Epithelial cell of proximal tubule (primary cell): ENCODE results near the gene GPR17. TPM values are rescaled to one million over a fixed set of nuclear protein-coding genes. Genes with fewer than 3 reads are reported as not detected.

Experiments
- DNase-seq: peaks from one replicate; pipeline ENCODE4 v3.0.0-alpha.2; 2011; ENCODE audit warnings: low read depth
- H3K4me3 ChIP-seq: 2 replicates; pipeline ENCODE4 v1.5.1; 2011; ENCODE audit warnings: low read depth, mild to moderate bottlenecking, low read length
- CTCF ChIP-seq: conservative IDR thresholded peaks from 2 replicates; pipeline ENCODE4 v1.5.1; 2012; ENCODE audit warnings: low read depth, mild to moderate bottlenecking, low read length
- total RNA-seq: library from RNA; depleted of rRNA; stranded (reverse); fragments of >200 nt; gene quantifications from 2 replicates; pipeline ENCODE4 v1.2.3, GENCODE V29; 2015

GPR17 gene
- total RNA-seq, 1 donor from 2014 or later, result not detected

- no peak for TF ChIP-seq CTCF
- no peak for DNase-seq
Observed at GRCh38 chr2:127661949-127662510, 16.1 kb downstream of the GPR17 start.

GRCh38 chr2:127662937-127663565 lies 17.1 kb downstream of the GPR17 start:
- H3K4me3 ChIP-seq, result no peak overlapping the region
- DNase-seq, result no peak
- no peak for TF ChIP-seq CTCF

More at GRCh38 chr2:127661949-127662510, 16.1 kb downstream of the GPR17 start:
- H3K4me3 ChIP-seq, result no peak overlapping the region

GRCh38 chr2:127663566-127664064 lies 17.7 kb downstream of the GPR17 start:
- TF ChIP-seq CTCF, result no peak
- no peak overlapping the region for H3K4me3 ChIP-seq
- DNase-seq, result no peak

- TF ChIP-seq CTCF, result no peak
- H3K4me3 ChIP-seq, result peak overlapping the region; percentile 21
- no peak for DNase-seq
Observed at GRCh38 chr2:127664065-127664894, 18.3 kb downstream of the GPR17 start.

GRCh38 chr2:127664895-127665225 lies 18.9 kb downstream of the GPR17 start:
- TF ChIP-seq CTCF, result no peak
- H3K4me3 ChIP-seq, result no peak overlapping the region
- DNase-seq, result no peak

- H3K4me3 ChIP-seq, result no peak overlapping the region
- DNase-seq, result no peak
- TF ChIP-seq CTCF, result no peak
Observed at GRCh38 chr2:127665267-127665893, 19.4 kb downstream of the GPR17 start.
